WTC11 (cell line): ENCODE results near the gene SARDH. TPM values are rescaled to one million over a fixed set of nuclear protein-coding genes. Genes with fewer than 3 reads are reported as not detected.

Experiments used
- ATAC-seq: fragments of 200-7000 bp; cut with Tn5 transposase; 2 replicates; pipeline ENCODE4 v1.10.0; 2021; ENCODE audit warnings: mild to moderate bottlenecking, moderate library complexity
- CTCF ChIA-PET: fragments of 300-600 bp; sonication (Branson Sonifier 250); formaldehyde crosslinking; loops from one replicate; lab custom pipeline; 2021; ENCODE audit warnings: antibody characterized with exemption; lab: Charles Lee
- POLR2A ChIA-PET: fragments of 350-600 bp; sonication (Branson Sonifier 250); formaldehyde crosslinking; loops from one replicate; lab custom pipeline; 2021; ENCODE audit warnings: antibody characterized with exemption; lab: Charles Lee
- DNase-seq: peaks from one replicate; pipeline ENCODE4 v3.0.0; 2021; ENCODE audit warnings: low spot score
- H3K27ac Mint-ChIP-seq: 2 replicates; pipeline ENCODE4 v1.8.0; 2021; ENCODE audit warnings: mixed read lengths
- H3K27me3 Mint-ChIP-seq: 2 replicates; pipeline ENCODE4 v1.8.0; 2021; ENCODE audit warnings: low read depth, mild to moderate bottlenecking, moderate library complexity, mixed read lengths
- H3K36me3 Mint-ChIP-seq: 2 replicates; pipeline ENCODE4 v1.8.0; 2021; ENCODE audit warnings: mixed read lengths
- H3K4me1 Mint-ChIP-seq: 2 replicates; pipeline ENCODE4 v1.8.0; 2022; ENCODE audit warnings: mixed read lengths
- H3K4me3 Mint-ChIP-seq: 2 replicates; pipeline ENCODE4 v1.8.0; 2021; ENCODE audit warnings: mild to moderate bottlenecking, moderate library complexity, mixed read lengths
- H3K9me3 Mint-ChIP-seq: 2 replicates; pipeline ENCODE4 v1.8.0; 2021; ENCODE audit warnings: mixed read lengths
- CBFB ChIP-seq: sonication (generic); formaldehyde crosslinking; IDR thresholded peaks from 2 replicates; pipeline ENCODE4 v1.8.1; 2022; ENCODE audit warnings: mild to moderate bottlenecking, low read depth, missing genetic modification reagents
- HMGA2 ChIP-seq: fragments of 250-450 bp; sonication (Bioruptor Pico); IDR thresholded peaks from 2 replicates; pipeline ENCODE4 v1.4.0; 2021; ENCODE audit warnings: mild to moderate bottlenecking, moderate library complexity
- IRF2 ChIP-seq: sonication (generic); formaldehyde crosslinking; IDR thresholded peaks from 2 replicates; pipeline ENCODE4 v1.8.0; 2022; ENCODE audit warnings: low read depth, missing genetic modification reagents, borderline replicate concordance
- JUN ChIP-seq: sonication (generic); formaldehyde crosslinking; IDR thresholded peaks from 2 replicates; pipeline ENCODE4 v1.8.0; 2023; ENCODE audit warnings: mild to moderate bottlenecking, missing genetic modification reagents
- MLX ChIP-seq: sonication (generic); formaldehyde crosslinking; IDR thresholded peaks from 2 replicates; pipeline ENCODE4 v1.8.1; 2023; ENCODE audit warnings: mild to moderate bottlenecking, missing genetic modification reagents, moderate library complexity
- NR1H2 ChIP-seq: sonication (generic); formaldehyde crosslinking; IDR thresholded peaks from 2 replicates; pipeline ENCODE4 v1.9.0; 2021; ENCODE audit warnings: mild to moderate bottlenecking, moderate library complexity, missing genetic modification reagents
- PREB ChIP-seq: sonication (generic); formaldehyde crosslinking; IDR thresholded peaks from 2 replicates; pipeline ENCODE4 v1.8.1; 2022; ENCODE audit warnings: mild to moderate bottlenecking, missing genetic modification reagents, moderate library complexity, borderline replicate concordance
- RORB ChIP-seq: fragments of 250-450 bp; sonication (Bioruptor Pico); IDR thresholded peaks from 2 replicates; pipeline ENCODE4 v1.9.0; 2021; ENCODE audit warnings: mild to moderate bottlenecking
- STAT6 ChIP-seq: sonication (generic); formaldehyde crosslinking; conservative IDR thresholded peaks from 2 replicates; pipeline ENCODE4 v1.8.1; 2023; ENCODE audit warnings: mild to moderate bottlenecking, low read depth, missing genetic modification reagents, moderate library complexity
- TEAD1 ChIP-seq: sonication (generic); formaldehyde crosslinking; IDR thresholded peaks from 2 replicates; pipeline ENCODE4 v1.8.0; 2022; ENCODE audit warnings: mild to moderate bottlenecking, missing genetic modification reagents
- ZBTB43 ChIP-seq: sonication (generic); formaldehyde crosslinking; IDR thresholded peaks from 2 replicates; pipeline ENCODE4 v1.8.1; 2023; ENCODE audit warnings: mild to moderate bottlenecking, missing genetic modification reagents
- ZNF121 ChIP-seq: sonication (generic); formaldehyde crosslinking; IDR thresholded peaks from 2 replicates; pipeline ENCODE4 v1.8.0; 2023; ENCODE audit warnings: missing genetic modification reagents
- ZNF416 ChIP-seq: fragments of 250-450 bp; sonication (Bioruptor Pico); IDR thresholded peaks from 2 replicates; pipeline ENCODE4 v1.9.0; 2021; ENCODE audit warnings: mild to moderate bottlenecking, inconsistent platforms
- ZNF425 ChIP-seq: fragments of 250-450 bp; sonication (Bioruptor Pico); conservative IDR thresholded peaks from 2 replicates; pipeline ENCODE4 v1.9.0; 2021; ENCODE audit warnings: mild to moderate bottlenecking
- total RNA-seq: library from RNA; stranded (reverse); gene quantifications from 3 replicates; pipeline ENCODE4 v1.2.3, GENCODE V29; 2021
- TF ChIP-seq, protein P1 (sequence below): sonication (generic); formaldehyde crosslinking; IDR thresholded peaks from 2 replicates; pipeline ENCODE4 v1.8.0; 2022; ENCODE audit warnings: mild to moderate bottlenecking, missing genetic modification reagents
- TF ChIP-seq, protein P2 (sequence below): sonication (generic); formaldehyde crosslinking; conservative IDR thresholded peaks from 2 replicates; pipeline ENCODE4 v1.8.1; 2022; ENCODE audit warnings: mild to moderate bottlenecking, missing genetic modification reagents
- TF ChIP-seq, protein P3 (sequence below): sonication (generic); formaldehyde crosslinking; IDR thresholded peaks from 2 replicates; pipeline ENCODE4 v1.8.1; 2022; ENCODE audit warnings: mild to moderate bottlenecking, moderate library complexity, missing genetic modification reagents
- TF ChIP-seq, protein P4 (sequence below): sonication (generic); formaldehyde crosslinking; IDR thresholded peaks from 2 replicates; pipeline ENCODE4 v1.8.0; 2022; ENCODE audit warnings: missing genetic modification reagents

Gene SARDH
- total RNA-seq, 1 experiment from 2014 or later: 8.5 TPM

DNA sequence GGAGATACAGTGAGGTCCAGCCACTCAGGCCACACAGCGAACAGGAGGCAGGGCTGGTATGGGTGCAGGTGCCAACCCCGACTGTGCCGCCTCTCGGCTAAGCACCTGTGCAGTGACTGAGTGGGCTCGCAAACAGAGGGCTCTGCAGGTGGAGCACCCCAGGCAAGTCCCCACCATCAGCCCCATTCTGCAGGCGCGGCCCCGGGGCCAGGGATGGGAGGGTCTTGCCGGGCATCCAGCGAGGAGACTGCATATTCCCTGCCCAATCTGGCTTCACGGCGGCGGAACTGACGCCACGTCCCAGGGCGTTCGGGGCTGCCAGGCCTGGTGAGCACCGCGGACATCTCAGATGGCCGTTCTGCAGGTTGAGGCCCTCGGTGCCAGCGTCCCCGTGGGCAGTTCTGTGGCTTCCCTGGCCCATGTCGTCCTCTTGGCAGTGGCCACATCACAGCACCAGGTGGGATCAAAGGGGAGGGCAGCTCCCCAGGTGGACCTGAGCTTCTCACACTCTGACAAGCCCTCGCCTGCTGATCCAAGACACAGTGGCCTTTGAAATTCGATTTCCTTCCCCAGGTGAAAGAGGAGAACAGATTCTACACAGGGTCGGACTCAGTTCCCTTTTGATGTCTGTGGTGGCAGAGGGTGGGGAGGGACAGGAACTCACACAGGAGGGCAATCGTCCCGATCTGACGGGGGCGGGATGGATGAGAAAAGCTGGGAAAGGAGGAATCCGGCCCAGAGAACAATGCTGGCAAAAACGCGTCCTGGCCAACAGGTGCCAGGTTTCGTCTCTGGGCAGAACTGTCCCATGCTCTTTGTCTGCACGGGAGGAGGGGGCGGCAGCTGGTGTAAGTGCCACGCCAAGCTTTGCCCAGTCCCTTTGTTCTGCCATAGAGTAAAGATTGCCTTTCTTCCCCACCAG lies 83.2 kb downstream of the SARDH start:
- Mint-ChIP-seq H3K27ac (0 out of 2 replicates have a peak overlapping the region, but pooled peaks have one; percentile 8), H3K27me3 (peaks cover 19% of the 10 kb centered on the region), H3K4me3 (no peak overlapping the region), H3K9me3 (no peaks in the 10 kb centered on the region), H3K4me1 (peaks cover 19% of the 10 kb centered on the region), H3K36me3 (no peaks in the 10 kb centered on the region)
- no peak for TF ChIP-seq HMGA2 (CRISPR knock-in tag)
- ChIA-PET CTCF (interaction anchor here (0.9 to 1.6 kb wide), 4 partner anchors 9 to 129 kb away, joined by 3 to 4 read pairs (median 3); no protein-coding TSS in a partner anchor), POLR2A (interaction anchor here (0.5 kb wide), 1 partner anchor 14 kb away, joined by 3 read pairs; no protein-coding TSS in a partner anchor)
- ATAC-seq: no peak
- no peak for DNase-seq

DNA sequence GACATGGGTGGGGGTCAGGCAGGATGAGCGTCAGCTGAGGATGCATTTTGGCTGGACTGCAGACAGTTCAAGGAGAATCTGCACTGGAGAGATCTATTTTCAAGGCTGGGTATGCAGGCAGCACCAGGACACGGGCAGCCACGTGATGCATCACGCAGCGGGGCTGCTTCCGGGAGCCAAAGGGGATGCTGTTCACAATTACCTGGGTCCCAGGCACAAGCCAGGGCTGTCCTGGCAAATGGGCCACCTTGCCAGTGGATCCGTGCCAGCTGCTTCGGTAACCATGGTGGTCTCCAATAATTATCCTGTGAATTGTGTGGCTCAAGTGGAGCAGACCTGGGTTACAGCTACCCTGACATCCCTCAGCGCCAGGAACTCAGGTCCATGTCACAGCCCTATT lies 84.5 kb downstream of the SARDH start:
- ATAC-seq (no peak), DNase-seq (no peak)
- H3K4me1 Mint-ChIP-seq: peaks cover 11% of the 10 kb centered on the region
- no peak overlapping the region for H3K4me3 Mint-ChIP-seq
- no peaks in the 10 kb centered on the region for H3K36me3 Mint-ChIP-seq
- ChIA-PET POLR2A (no interaction called here), CTCF (no interaction called here)
- H3K9me3 Mint-ChIP-seq: no peaks in the 10 kb centered on the region
- H3K27me3 Mint-ChIP-seq: peaks cover 8% of the 10 kb centered on the region
- no peak overlapping the region for H3K27ac Mint-ChIP-seq
- TF ChIP-seq CBFB (CRISPR knock-in tag): no peak
- TF ChIP-seq, protein P1, sequence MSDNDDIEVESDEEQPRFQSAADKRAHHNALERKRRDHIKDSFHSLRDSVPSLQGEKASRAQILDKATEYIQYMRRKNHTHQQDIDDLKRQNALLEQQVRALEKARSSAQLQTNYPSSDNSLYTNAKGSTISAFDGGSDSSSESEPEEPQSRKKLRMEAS (CRISPR knock-in tag): no peak
- no peak for TF ChIP-seq ZNF121 (CRISPR knock-in tag)
- TF ChIP-seq, protein P2, sequence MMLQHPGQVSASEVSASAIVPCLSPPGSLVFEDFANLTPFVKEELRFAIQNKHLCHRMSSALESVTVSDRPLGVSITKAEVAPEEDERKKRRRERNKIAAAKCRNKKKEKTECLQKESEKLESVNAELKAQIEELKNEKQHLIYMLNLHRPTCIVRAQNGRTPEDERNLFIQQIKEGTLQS (CRISPR knock-in tag): no peak
- TF ChIP-seq NR1H2 (CRISPR knock-in tag): no peak
- TF ChIP-seq RORB (CRISPR knock-in tag): no peak
- TF ChIP-seq ZBTB43 (CRISPR knock-in tag): no peak
- TF ChIP-seq MLX: no peak
- no peak for TF ChIP-seq IRF2 (CRISPR knock-in tag)
- TF ChIP-seq, protein P3, sequence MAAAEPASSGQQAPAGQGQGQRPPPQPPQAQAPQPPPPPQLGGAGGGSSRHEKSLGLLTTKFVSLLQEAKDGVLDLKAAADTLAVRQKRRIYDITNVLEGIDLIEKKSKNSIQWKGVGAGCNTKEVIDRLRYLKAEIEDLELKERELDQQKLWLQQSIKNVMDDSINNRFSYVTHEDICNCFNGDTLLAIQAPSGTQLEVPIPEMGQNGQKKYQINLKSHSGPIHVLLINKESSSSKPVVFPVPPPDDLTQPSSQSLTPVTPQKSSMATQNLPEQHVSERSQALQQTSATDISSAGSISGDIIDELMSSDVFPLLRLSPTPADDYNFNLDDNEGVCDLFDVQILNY: no peak
- TF ChIP-seq, protein P4, sequence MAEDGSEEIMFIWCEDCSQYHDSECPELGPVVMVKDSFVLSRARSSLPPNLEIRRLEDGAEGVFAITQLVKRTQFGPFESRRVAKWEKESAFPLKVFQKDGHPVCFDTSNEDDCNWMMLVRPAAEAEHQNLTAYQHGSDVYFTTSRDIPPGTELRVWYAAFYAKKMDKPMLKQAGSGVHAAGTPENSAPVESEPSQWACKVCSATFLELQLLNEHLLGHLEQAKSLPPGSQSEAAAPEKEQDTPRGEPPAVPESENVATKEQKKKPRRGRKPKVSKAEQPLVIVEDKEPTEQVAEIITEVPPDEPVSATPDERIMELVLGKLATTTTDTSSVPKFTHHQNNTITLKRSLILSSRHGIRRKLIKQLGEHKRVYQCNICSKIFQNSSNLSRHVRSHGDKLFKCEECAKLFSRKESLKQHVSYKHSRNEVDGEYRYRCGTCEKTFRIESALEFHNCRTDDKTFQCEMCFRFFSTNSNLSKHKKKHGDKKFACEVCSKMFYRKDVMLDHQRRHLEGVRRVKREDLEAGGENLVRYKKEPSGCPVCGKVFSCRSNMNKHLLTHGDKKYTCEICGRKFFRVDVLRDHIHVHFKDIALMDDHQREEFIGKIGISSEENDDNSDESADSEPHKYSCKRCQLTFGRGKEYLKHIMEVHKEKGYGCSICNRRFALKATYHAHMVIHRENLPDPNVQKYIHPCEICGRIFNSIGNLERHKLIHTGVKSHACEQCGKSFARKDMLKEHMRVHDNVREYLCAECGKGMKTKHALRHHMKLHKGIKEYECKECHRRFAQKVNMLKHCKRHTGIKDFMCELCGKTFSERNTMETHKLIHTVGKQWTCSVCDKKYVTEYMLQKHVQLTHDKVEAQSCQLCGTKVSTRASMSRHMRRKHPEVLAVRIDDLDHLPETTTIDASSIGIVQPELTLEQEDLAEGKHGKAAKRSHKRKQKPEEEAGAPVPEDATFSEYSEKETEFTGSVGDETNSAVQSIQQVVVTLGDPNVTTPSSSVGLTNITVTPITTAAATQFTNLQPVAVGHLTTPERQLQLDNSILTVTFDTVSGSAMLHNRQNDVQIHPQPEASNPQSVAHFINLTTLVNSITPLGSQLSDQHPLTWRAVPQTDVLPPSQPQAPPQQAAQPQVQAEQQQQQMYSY (CRISPR knock-in tag): no peak
- TF ChIP-seq TEAD1 (CRISPR knock-in tag): no peak
- no peak for TF ChIP-seq STAT6 (CRISPR knock-in tag)
- no peak for TF ChIP-seq ZNF425 (CRISPR knock-in tag)
- TF ChIP-seq ZNF416 (CRISPR knock-in tag): no peak
- no peak for TF ChIP-seq JUN (CRISPR knock-in tag)
- TF ChIP-seq PREB: no peak
